Rectal smooth muscle tissue (tissue), 1 donor: ENCODE data around the gene KCNK3.

Source experiments
- H3K27ac ChIP-seq: one replicate; pipeline ENCODE4 v1.7.0; 2013; ENCODE audit warnings: low read depth, low read length, inconsistent platforms
- H3K27me3 ChIP-seq: one replicate; pipeline ENCODE4 v1.7.0; 2013; ENCODE audit warnings: low read length; ENCODE audit not compliant: control insufficient read depth, insufficient read depth
- H3K36me3 ChIP-seq: one replicate; pipeline ENCODE4 v1.7.0; 2013; ENCODE audit warnings: low read length; ENCODE audit not compliant: control insufficient read depth, insufficient read depth
- H3K4me1 ChIP-seq: one replicate; pipeline ENCODE4 v1.7.0; 2013; ENCODE audit warnings: low read length; ENCODE audit not compliant: control insufficient read depth, insufficient read depth
- H3K4me3 ChIP-seq: one replicate; pipeline ENCODE4 v1.7.0; 2013; ENCODE audit warnings: low read length
- H3K9ac ChIP-seq: one replicate; pipeline ENCODE4 v1.7.0; 2013; ENCODE audit warnings: low read length

Gene KCNK3

DNA sequence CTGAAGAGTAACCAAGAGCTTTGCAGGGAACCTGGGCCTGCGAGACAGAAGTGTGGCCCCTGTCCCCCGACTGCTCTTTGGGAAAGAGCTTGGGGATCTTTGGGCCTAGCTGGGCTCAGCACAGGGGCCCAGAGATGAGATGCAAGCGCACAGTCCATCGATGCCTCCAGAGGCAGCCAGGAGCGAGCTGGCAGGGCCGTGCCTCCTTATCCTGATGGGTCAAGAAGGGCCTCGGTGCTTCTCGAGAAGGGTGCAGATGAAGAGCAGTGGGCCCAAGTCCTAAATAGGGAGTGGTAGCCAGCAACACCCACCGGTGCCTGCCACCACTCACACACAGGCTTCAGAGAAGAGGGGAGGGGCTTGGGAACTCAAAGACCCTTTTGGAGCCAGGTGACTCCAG, 17.6 kb downstream of the KCNK3 start:
- Histone ChIP-seq H3K27me3 (no peaks in the 10 kb centered on the region), H3K9ac (no peak overlapping the region), H3K4me1 (peaks cover 26% of the 10 kb centered on the region), H3K36me3 (no peaks in the 10 kb centered on the region), H3K4me3 (no peak overlapping the region), H3K27ac (peak overlapping the region; percentile 18)

DNA sequence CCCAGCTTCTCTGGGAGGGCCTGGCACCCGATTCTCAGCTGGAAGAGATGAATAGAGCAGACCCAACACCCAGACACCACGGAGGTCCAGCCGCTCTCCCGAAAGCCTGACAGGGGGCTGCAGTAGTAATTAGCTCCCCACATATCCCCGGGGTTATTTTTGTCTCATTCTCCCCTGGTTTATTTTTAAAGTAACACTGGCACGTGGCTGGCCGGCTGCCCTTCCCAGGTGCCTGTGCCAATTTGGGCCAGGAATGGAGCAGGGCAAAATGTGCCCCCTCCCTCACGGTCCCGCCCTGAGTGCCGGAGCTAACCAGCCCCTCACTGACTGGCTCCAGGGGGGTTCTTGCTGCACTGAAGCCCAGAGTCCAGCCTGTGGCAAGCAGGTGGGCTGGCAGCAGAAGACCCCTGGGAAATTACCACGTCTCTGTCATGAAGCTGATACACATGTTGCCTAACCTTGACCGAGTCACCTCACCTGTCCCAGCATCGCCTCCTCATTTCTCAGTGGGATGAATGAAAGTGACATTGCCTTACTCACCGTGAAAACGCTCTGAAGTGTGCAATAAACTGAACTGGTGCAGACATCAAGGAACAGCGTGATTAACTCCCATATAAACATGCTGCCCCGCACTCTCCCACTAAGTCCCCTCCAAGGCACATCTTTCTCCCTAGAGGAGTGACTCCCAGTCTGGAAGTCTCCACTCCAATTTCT, 18.4 kb downstream of the KCNK3 start:
- Histone ChIP-seq H3K36me3 (no peaks in the 10 kb centered on the region), H3K27me3 (no peaks in the 10 kb centered on the region), H3K4me1 (peaks cover 26% of the 10 kb centered on the region), H3K4me3 (no peak overlapping the region), H3K27ac (peak overlapping the region; percentile 18), H3K9ac (no peak overlapping the region)

GRCh38 chr2:26711457-26712161, 19.1 kb downstream of the KCNK3 start:
- H3K36me3 ChIP-seq: no peaks in the 10 kb centered on the region
- H3K4me3 ChIP-seq: no peak overlapping the region
- H3K27ac ChIP-seq: peak overlapping the region; percentile 57
- H3K4me1 ChIP-seq: peaks cover 26% of the 10 kb centered on the region
- H3K9ac ChIP-seq: no peak overlapping the region
- H3K27me3 ChIP-seq: no peaks in the 10 kb centered on the region

- Histone ChIP-seq H3K4me1 (peaks cover 26% of the 10 kb centered on the region), H3K9ac (peak overlapping the region; percentile 16), H3K27me3 (no peaks in the 10 kb centered on the region), H3K4me3 (no peak overlapping the region), H3K27ac (peak overlapping the region; percentile 57), H3K36me3 (no peaks in the 10 kb centered on the region)
Measured at GRCh38 chr2:26712486-26713465, 20.3 kb downstream of the KCNK3 start.

DNA sequence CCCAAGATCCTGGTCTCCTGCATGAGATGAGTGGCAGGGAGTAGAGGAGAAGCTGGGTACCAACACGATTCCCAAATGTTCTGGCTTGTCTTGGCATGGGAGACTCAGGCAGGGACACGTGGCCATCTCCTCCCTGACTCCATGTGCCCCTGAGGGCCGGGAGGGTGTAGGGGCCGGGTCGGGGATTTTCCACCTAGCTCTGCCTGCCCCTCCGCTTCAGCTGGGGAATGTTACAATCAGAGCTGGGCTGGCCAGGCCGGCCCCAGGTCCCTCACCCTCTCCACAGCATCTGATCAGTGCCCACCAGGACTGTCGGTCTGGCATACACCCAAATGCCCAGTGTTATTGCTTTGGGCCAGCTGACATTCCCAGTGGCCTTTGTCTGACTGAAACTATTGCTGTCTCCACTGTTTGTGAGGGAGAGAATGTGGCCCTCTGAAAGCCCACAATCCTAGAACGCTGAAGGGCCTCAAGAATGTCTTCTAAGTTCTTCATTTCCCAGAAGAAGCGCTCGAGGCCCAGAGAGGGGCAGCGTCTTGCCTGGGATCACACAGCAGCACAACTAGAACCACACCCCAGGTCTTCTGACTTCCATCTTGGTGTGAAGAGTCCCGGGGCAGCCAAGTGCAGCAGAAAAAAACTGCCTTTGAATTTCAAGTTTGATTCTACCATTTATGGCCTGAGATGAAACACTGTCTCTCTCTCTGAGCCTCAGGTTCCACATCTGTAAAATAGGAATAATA, 23.2 kb downstream of the KCNK3 start:
- no peak overlapping the region for H3K9ac ChIP-seq
- no peak overlapping the region for H3K27ac ChIP-seq
- H3K27me3 ChIP-seq: no peaks in the 10 kb centered on the region
- H3K4me1 ChIP-seq: peaks cover 37% of the 10 kb centered on the region
- no peaks in the 10 kb centered on the region for H3K36me3 ChIP-seq
- H3K4me3 ChIP-seq: no peak overlapping the region

DNA sequence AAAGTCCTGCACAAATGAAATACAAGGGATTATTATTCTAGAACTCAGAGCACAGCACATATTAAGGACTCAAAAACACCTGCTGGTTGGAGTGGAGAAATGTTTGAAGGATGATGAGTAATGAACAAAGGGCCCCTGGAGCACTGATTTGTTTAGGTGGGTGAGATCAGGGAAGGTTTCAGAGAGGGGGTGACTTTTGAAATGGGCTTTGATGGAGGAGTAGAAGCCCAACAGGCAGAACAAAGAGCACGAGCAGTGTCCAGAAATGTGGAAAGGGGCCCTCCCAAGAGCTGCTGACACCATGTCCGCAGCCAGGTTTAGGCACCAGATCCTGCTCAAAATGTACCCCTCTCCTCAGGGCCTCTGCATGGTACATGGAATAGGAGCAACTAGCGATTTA, 23.8 kb downstream of the KCNK3 start:
- Histone ChIP-seq H3K27me3 (no peaks in the 10 kb centered on the region), H3K4me3 (no peak overlapping the region), H3K9ac (no peak overlapping the region), H3K36me3 (no peaks in the 10 kb centered on the region), H3K4me1 (peaks cover 42% of the 10 kb centered on the region), H3K27ac (no peak overlapping the region)

- Histone ChIP-seq H3K9ac (no peak overlapping the region), H3K36me3 (no peaks in the 10 kb centered on the region), H3K4me1 (peaks cover 45% of the 10 kb centered on the region), H3K4me3 (no peak overlapping the region), H3K27me3 (no peaks in the 10 kb centered on the region), H3K27ac (no peak overlapping the region)
Measured at GRCh38 chr2:26716769-26717168, 24.2 kb downstream of the KCNK3 start.

- Histone ChIP-seq H3K27ac (no peak overlapping the region), H3K4me1 (peaks cover 41% of the 10 kb centered on the region), H3K36me3 (no peaks in the 10 kb centered on the region)
Measured at GRCh38 chr2:26717362-26717761, 24.8 kb downstream of the KCNK3 start.

DNA sequence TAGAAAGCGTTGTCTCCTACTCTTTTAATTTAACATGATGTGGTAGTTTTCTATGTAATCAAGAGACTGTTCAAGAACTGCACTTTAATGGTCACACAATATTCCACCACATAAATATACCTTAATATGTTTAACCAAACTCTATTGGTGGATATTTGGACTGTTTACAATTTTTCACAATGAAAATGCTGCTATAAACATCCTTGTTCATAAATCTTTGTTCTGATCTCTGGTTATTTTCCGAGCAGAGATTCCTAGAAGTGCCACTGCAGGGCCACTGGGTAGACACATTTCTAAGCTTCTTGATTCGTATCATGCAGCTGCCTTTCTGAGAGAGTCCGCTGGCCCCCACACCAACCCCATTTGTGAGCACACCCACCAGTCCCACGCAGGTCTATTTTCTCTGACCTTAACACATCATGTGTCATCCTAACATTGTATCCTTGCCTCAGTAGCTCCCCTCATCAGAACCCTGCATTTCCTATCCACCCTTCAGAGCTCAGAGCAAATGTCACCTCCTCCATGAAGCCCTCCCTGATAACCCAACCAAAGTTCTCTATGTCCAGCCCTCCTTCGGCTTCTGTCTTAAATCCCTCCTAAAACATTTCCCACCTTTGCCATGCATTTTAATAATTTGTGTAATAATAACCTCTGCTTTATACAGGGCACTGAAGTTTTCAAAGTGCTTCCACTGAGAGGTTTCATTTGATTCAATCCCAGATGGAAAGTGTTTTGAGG, 26.6 kb downstream of the KCNK3 start:
- Histone ChIP-seq H3K4me3 (no peak overlapping the region), H3K36me3 (no peaks in the 10 kb centered on the region), H3K27ac (peak overlapping the region; percentile 2), H3K4me1 (peaks cover 38% of the 10 kb centered on the region), H3K27me3 (no peaks in the 10 kb centered on the region), H3K9ac (no peak overlapping the region)

More at GRCh38 chr2:26717362-26717761, 24.8 kb downstream of the KCNK3 start:
- H3K4me3 ChIP-seq: no peak overlapping the region
- no peak overlapping the region for H3K9ac ChIP-seq
- H3K27me3 ChIP-seq: no peaks in the 10 kb centered on the region

DNA sequence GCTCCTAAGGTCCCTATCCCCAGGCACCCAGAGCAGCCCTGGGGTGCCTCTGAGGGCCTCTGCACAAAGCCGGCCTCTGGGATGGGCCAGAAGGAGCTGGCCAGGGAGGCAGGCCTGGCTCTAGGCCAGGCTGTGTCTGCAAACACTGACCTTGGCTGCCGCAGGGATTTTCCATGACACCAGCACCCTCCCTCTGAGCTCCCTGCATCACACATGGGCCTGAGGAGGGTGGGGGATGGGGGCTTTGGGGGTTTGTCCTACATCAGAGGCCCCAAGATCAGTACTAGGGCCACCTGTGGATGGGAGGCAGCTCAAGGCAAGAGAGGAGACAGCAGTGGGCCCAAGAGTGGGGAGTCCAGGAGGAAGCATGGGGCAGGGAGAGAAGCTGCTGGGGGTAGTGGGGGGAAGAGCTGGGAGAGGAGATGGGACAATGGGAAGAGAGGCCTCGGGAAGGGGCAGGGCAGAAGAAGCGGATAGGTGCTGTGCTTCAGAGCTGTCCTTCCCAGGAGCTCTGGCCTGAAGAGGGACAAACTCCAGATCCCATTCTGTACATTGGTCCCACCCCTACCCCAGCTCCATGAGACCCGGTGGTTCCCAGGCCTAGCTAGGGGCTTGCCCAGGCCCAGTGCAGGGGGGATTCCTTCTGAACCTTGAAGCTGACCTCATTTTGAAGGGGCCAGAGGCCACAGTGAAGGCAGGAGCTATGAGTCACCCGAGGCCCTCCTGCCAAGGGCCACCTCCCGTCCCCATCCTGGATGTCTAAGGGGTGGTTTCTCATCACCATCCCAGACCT, 28.0 kb downstream of the KCNK3 start:
- Histone ChIP-seq H3K4me1 (peaks cover 40% of the 10 kb centered on the region), H3K9ac (no peak overlapping the region), H3K4me3 (no peak overlapping the region), H3K27ac (peak overlapping the region; percentile 85), H3K36me3 (no peaks in the 10 kb centered on the region), H3K27me3 (no peaks in the 10 kb centered on the region)
